ENCODE measurements around the gene BLMH.

Gene BLMH, protein sequence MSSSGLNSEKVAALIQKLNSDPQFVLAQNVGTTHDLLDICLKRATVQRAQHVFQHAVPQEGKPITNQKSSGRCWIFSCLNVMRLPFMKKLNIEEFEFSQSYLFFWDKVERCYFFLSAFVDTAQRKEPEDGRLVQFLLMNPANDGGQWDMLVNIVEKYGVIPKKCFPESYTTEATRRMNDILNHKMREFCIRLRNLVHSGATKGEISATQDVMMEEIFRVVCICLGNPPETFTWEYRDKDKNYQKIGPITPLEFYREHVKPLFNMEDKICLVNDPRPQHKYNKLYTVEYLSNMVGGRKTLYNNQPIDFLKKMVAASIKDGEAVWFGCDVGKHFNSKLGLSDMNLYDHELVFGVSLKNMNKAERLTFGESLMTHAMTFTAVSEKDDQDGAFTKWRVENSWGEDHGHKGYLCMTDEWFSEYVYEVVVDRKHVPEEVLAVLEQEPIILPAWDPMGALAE

GRCh38 chr17:30291543-30292285, at the start of gene BLMH:
Gene BLMH (minus strand): TSS chr17:30291944. CDS start chr17:30291819, 125 bp downstream.
- peak; percentile 96 for DNase-seq (ENCODE audit: low spot score)

GRCh38 chr17:30340801-30341356, 49.1 kb upstream of the BLMH start:
- no peak for DNase-seq (ENCODE audit: low spot score)

- DNase-seq (ENCODE audit: low spot score): no peak
These were observed 47.3 kb upstream of the BLMH start for GRCh38 chr17:30339086-30339485.

DNA sequence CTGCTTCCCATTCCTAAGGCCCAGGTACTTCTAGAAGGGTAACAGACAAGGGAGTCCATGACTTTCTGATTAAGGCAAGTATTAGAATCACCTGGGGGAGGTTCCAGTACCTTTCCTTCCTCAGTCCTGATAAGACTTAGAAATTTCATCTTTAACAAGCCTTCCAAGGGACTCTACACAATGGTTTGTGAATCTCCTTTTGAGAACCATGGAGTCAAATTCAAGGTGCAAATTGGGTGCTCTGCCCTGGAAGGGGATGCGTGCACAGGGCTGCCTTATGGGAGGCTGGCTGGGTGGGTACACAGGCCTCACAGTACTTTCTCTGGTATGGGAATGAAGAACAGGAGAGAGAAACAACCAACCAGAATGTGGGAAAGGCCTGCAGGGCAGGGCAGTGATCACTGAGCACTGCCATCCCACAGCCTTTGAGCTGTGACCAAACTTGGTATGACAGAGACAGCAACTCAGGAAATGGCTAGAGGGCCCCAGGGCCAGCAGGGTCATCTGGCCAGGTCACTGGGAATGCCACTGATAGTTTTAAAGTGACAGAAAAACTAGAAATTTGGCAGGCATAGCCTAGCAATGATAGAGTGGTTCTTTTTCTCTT, 45.8 kb upstream of the BLMH start:
- no peak for DNase-seq (ENCODE audit: low spot score)

DNA sequence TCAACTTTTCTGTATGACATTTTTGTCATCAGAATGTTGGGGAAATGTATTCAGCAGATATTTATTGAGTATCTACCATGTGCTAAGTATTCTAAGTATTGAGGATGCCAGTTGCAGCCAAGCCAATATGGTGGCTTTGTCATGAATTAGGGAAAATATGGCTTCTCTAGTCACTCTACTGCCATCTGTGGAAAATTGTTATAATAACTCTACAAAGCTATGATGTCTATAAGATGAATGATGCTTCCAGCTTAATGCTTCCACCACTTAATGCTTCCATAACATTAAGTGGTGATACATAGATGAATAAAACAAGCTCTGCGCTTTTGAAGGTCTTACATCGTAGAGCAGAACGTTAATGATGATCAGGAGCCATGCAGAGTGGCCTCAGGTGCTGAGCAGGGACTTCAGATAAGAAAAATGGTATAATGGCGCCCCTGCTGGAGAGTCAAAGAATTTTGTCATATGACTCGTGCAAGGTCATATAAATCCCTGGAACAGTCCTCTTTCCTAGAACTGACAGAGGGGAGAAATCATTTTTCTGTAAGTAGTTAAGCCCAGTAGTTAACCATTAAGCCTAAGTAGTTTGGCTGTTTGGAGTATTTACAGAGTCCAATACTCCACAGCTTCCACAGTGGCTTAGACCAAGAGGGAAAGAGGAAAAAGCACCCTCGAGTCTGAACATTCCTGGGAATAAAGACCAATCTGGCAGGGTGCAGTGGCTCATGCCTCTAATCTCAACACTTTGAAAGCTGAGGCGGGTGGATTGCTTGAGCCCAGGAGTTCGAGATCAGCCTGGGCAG, 44.8 kb upstream of the BLMH start:
- DNase-seq (ENCODE audit: low spot score): no peak

- DNase-seq (ENCODE audit: low spot score): no peak
These were observed 42.7 kb upstream of the BLMH start for GRCh38 chr17:30334421-30334820.

- DNase-seq (ENCODE audit: low spot score): no peak
These were observed 42.0 kb upstream of the BLMH start, which contains the start of gene TMIGD1 for GRCh38 chr17:30333503-30334360. Gene TMIGD1 (minus strand): TSS chr17:30334057. CDS start chr17:30332133, 1,924 bp downstream.

GRCh38 chr17:30332057-30332542, 40.4 kb upstream of the BLMH start:
- no peak for DNase-seq (ENCODE audit: low spot score)

DNA sequence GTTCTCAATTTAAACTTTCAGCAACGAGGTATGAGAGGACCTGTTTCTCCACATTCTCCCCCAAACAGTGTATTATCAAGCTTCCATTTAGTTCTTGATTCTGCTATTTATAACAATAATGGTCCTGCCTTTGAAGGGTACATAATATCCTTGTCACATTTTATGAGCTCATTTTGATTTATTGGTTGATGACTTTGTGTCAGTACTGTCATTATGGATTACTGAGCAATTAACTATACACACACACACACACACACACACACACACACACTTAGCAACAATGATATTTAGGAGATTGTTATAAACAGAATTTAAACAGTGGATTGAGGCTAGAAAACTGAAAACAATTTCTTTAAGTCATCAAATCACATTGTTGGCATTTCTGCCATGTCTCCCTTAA, 35.1 kb upstream of the BLMH start:
- DNase-seq (ENCODE audit: low spot score): no peak

- no peak for DNase-seq (ENCODE audit: low spot score)
These were observed 33.0 kb upstream of the BLMH start for GRCh38 chr17:30324723-30325122.

GRCh38 chr17:30323895-30324319, 32.2 kb upstream of the BLMH start:
- no peak for DNase-seq (ENCODE audit: low spot score)

DNA sequence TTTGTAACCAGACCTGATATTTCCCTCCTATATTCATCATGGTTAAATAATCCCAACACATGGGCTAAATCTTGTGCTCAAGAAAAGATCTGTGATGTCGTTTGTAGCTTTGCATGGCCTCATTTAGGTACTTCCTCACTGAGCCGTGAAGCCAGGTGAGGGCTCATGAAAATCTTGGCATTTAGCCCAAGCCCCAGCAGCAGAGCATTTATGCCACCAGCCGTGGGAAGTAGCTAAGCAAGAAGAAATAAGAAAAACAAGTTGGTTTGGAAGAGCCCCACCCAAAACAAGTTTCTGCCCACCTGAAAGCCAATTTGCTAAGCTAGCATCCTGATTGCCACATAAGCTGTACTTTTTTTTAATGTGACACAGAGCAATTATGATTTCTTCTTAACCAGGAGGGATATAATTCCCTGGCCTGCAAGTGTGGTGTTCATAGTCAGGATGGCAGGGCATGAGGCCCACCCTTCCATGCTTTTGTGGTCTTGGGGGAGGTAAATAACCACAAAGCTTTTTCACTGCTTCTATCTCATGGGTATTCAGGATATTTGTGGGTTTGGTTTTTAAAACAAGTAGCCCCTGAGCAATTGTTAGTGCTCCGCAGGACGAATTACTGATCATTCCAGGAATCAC, 31.6 kb upstream of the BLMH start:
- no peak for DNase-seq (ENCODE audit: low spot score)

DNA sequence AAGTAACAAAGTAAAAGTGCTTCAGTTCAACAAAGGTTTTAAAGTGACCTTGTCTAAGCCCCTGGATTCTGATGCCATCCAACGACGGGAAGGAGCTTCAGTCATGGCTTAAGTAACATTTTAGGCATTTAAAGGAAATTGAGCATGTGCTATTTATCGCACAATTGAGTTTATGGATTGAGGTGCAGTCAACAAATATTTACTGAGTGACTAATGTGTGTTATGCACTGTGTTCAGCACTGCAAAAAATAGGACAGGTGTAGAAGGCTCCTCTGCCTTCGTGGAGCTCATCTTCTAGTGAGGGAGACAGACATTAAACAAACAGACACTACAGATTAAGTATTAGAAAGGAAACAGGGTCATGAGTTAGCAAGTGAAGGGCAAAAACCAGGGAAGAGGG, 29.6 kb upstream of the BLMH start:
- DNase-seq (ENCODE audit: low spot score): no peak

DNA sequence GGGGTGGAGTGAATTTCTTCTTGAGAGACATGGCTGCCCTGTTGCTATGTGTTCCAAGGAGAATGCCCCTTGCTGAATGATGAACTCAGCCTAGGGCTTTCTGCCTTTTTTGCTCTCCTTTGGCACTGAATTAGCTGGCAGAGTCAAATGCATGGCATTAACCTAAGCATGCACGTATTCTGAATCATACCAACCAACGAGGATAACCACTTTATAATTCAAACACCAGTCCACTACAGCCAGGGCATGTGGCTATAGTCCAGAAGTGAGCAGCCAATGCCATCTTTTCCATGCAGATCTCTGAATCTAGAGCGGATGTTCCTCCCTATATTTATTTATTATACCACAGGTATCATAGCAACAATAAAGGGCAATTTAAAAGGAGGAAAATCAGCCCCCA, 26.4 kb upstream of the BLMH start:
- no peak for DNase-seq (ENCODE audit: low spot score)

GRCh38 chr17:30316736-30317135, 25.0 kb upstream of the BLMH start:
- no peak for DNase-seq (ENCODE audit: low spot score)

DNA sequence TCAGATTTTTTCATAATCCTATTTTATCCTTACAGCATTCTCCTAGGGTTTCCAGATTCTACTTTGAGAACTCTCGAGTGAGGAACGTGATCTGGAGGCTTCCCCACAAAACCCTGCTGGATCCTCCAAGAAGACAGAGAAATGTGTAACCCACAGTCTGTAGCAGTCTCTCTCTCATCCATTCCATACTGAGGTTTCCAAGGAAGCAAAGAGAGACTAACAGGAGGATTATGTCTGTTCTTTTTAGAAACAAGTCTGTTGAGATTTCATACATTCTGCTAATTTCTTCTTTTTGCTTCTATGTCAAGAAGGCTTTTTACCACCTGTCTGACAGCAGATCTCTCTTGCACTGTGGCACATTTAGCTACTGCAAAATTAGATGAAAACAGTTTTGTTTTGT, 23.4 kb upstream of the BLMH start:
- DNase-seq (ENCODE audit: low spot score): no peak

DNA sequence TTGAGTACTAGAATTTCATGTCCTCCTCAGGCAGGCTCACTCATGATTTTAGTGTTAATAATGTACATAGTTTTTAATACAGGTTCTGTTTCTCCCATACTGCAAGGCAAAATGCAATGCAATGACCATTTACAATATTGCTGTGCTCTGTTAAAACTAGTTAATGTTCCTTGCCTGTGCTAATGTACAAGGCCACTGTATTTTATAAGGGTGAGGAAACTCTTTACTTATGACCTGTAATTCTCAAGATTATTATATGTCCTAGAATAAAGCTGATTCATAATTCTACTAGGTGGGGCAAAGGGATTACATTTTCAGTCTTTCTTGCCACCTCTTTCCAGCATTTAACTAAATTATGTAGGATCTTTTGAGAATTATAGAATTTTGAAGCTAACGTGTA, 22.7 kb upstream of the BLMH start:
- DNase-seq (ENCODE audit: low spot score): no peak

- no peak for DNase-seq (ENCODE audit: low spot score)
These were observed 20.5 kb upstream of the BLMH start for GRCh38 chr17:30312226-30312625.

DNA sequence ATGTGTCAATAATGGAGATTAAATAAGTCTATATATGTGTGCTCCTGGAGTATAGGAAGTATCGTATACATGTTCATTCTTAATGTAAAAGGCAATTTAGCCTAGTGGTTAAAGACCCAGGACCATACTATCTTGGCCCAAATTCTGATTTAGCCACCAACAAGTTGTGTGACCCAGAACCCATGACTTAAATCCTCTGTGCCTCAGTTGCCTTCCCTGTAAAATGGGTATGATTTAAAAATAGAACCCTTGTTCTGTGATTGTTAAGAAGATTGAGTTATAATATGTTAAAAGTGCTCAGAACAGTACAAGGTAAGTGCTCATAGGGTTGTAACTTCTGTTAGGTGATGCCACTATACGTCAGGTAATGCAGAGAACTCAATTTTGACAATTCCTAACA, 18.8 kb upstream of the BLMH start:
- DNase-seq (ENCODE audit: low spot score): no peak

DNA sequence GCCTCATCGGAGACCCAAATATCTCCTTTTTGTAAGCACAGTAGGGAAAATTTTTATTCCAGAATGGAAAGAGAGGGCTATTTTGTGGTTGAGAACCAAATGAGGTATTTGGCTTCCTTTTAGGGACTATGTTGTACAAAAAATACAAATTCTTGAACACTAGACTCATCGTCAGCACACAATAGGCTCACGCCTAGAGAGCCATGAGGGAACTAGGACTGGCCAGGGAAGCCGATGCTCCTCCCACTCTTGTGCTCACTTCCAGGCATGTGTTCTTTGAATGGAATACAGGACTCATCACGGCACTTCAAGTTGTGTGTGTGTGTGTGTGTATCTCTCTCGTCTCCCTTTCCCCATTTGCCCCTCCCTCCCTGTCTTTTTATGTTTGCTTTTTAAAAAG, 17.8 kb upstream of the BLMH start:
- DNase-seq (ENCODE audit: low spot score): no peak

Measured in AG08396 (cell line).